Liver (tissue), 3 donors: Measurements from ENCODE around the gene GSTA3.

Experiments used
- CTCF ChIP-seq: fragments of 150-350 bp; IDR thresholded peaks from 2 replicates; pipeline ENCODE4 v1.5.1; 2017; ENCODE audit warnings: improper control_type of control experiment, low read depth, low read length; ENCODE audit not compliant: missing input control
- MAX ChIP-seq: IDR thresholded peaks from 2 replicates; pipeline ENCODE4 v1.6.1; 2016; ENCODE audit warnings: antibody characterized with exemption
- SP1 ChIP-seq: IDR thresholded peaks from 2 replicates; pipeline ENCODE4 v1.6.1; 2018; ENCODE audit warnings: antibody characterized with exemption, mild to moderate bottlenecking
- TAF1 ChIP-seq: conservative IDR thresholded peaks from 2 replicates; pipeline ENCODE4 v1.6.1; 2016; ENCODE audit warnings: antibody characterized with exemption, mild to moderate bottlenecking
- YY1 ChIP-seq: IDR thresholded peaks from 2 replicates; pipeline ENCODE4 v1.6.1; 2016; ENCODE audit warnings: antibody characterized with exemption, mild to moderate bottlenecking
- TF ChIP-seq, protein P1 (sequence below): IDR thresholded peaks from 2 replicates; pipeline ENCODE4 v1.6.1; 2016; ENCODE audit warnings: antibody characterized with exemption, mild to moderate bottlenecking
- TF ChIP-seq, protein P2 (sequence below): IDR thresholded peaks from 2 replicates; pipeline ENCODE4 v1.6.1; 2016; ENCODE audit warnings: antibody characterized with exemption
- donor health status: healthy.
- donor health status: healthy.

- no peak for TF ChIP-seq TAF1
- TF ChIP-seq CTCF = peak; percentile 7
- TF ChIP-seq MAX = no peak
- no peak for TF ChIP-seq YY1
- no peak for TF ChIP-seq SP1
- TF ChIP-seq, protein P1, sequence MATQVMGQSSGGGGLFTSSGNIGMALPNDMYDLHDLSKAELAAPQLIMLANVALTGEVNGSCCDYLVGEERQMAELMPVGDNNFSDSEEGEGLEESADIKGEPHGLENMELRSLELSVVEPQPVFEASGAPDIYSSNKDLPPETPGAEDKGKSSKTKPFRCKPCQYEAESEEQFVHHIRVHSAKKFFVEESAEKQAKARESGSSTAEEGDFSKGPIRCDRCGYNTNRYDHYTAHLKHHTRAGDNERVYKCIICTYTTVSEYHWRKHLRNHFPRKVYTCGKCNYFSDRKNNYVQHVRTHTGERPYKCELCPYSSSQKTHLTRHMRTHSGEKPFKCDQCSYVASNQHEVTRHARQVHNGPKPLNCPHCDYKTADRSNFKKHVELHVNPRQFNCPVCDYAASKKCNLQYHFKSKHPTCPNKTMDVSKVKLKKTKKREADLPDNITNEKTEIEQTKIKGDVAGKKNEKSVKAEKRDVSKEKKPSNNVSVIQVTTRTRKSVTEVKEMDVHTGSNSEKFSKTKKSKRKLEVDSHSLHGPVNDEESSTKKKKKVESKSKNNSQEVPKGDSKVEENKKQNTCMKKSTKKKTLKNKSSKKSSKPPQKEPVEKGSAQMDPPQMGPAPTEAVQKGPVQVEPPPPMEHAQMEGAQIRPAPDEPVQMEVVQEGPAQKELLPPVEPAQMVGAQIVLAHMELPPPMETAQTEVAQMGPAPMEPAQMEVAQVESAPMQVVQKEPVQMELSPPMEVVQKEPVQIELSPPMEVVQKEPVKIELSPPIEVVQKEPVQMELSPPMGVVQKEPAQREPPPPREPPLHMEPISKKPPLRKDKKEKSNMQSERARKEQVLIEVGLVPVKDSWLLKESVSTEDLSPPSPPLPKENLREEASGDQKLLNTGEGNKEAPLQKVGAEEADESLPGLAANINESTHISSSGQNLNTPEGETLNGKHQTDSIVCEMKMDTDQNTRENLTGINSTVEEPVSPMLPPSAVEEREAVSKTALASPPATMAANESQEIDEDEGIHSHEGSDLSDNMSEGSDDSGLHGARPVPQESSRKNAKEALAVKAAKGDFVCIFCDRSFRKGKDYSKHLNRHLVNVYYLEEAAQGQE = no peak
- TF ChIP-seq, protein P2, sequence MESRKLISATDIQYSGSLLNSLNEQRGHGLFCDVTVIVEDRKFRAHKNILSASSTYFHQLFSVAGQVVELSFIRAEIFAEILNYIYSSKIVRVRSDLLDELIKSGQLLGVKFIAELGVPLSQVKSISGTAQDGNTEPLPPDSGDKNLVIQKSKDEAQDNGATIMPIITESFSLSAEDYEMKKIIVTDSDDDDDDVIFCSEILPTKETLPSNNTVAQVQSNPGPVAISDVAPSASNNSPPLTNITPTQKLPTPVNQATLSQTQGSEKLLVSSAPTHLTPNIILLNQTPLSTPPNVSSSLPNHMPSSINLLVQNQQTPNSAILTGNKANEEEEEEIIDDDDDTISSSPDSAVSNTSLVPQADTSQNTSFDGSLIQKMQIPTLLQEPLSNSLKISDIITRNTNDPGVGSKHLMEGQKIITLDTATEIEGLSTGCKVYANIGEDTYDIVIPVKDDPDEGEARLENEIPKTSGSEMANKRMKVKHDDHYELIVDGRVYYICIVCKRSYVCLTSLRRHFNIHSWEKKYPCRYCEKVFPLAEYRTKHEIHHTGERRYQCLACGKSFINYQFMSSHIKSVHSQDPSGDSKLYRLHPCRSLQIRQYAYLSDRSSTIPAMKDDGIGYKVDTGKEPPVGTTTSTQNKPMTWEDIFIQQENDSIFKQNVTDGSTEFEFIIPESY = no peak
Observed at GRCh38 chr6:52904562-52905279, 4.8 kb downstream of the GSTA3 start.
